Stimulated activated CD8-positive, alpha-beta memory T cell treated with anti-CD3 and anti-CD28 coated beads, Interleukin-7, amount 100 ng/mL, for 24 hours (primary cell): ENCODE data around the gene NEU4.

ENCODE experiments used
- DNase-seq: peaks from one replicate; pipeline ENCODE4 v3.0.0-alpha.2; 2020; ENCODE audit warnings: low read depth

Gene NEU4

GRCh38 chr2:241864168-241864849, 55.3 kb downstream of the NEU4 start:
- DNase-seq: no peak

DNA sequence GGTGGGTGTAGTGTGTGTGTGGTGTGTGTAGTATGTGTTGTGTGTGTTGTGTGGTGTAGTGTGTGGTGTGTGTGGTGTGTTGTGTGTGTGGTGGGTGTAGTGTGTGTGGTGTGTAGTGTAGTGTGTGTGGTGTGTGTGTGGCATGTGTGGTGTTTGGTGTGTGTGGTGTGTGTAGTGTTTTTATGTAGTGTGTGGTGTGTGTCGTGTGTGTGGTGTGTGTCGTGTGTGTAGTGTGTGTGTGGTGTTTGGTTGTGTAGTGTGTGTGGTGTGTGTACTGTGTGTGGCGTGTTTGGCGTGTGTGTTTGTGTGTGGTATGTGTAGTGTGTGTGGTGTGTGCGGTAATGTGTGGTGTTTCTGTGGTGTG, 55.8 kb downstream of the NEU4 start:
- DNase-seq: no peak

DNA sequence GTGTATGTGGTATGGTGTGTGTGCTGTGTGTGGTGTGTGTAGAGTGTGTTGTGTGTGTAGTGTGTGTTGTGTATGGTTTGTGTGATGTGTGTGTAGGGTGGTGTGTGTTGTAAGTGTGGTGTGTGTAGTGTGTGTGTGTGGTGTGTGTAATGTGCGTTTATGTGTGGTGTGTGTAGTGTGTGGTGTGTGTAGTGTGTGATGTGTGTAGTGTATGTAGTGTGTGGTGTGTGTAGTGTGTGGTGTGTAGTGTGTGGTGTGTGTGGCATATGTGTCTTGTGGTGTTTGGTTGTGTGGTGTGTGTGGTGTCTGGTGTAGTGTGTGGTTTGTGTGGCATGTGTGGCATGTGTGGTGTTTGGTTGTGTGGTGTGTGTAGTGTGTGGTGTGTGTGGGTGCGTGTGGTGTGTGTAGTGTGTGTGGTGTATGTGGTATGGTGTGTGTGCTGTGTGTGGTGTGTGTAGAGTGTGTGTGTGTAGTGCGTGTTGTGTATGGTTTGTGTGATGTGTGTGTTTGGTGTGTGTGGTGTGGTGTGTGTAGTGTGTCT, 56.5 kb downstream of the NEU4 start:
- no peak for DNase-seq

GRCh38 chr2:241865957-241866789, 57.2 kb downstream of the NEU4 start:
- no peak for DNase-seq
